Fibroblast of skin of left biceps (primary cell): ENCODE measurements around the gene B4GALNT1.
"Not testable (repeated sequence)": the region's sequence is repeated elsewhere in the genome, so short reads cannot be mapped to it uniquely, and the experiment has no call there.

Experiments used
- DNase-seq, 2 experiments: peaks; one replicate each; pipeline ENCODE4 v3.0.0-alpha.2; 2013; ENCODE audit warnings: low read depth in 2 of 2

Gene B4GALNT1

DNA sequence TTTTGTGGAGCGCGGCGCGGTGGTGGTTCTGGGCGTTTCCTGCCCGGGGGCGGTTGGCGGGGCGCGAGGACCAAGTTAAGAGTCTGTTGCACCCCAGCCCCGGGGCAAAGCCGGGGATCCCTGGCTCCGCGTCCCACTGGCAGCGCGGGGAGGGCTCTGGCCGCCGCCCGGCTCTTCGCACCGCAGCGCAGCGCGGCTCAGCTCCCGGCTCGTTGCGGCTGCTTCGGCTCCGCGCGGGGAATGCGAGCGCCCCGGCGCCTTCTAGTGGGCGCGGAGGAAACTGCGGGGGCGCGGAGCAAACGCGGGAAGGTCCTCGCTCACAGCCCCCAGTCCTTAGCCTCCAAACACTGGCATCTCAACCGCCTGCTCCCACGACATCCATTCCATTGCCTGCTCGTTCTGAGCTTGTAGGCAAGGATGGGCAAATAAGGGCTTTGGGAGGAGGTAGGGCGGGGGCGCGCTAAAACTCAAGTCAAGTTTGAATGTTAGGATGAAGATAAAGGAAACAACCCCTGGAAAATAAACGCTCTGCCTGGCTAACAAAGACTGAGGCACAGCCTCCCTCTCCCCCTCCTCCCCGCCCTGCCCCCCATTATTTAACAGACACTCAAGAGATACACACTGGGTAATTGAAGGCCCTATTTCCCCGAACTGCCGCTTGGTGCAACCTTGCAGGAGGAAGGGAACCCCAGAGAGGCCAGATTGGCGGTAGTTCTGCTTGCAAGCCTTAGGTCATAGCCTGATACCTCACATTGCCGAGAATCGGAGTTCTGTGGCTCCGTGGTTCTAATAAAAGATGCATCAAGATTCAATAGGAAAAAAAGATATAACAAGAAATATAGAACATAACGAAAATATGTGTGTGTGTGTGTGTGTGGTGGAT is at the start of gene B4GALNT1:
Gene B4GALNT1, minus strand, starts transcription at position 244 of the 883 bp plus-strand sequence. CDS start 1,069 bp downstream, outside the sequence.
- no peak for DNase-seq

- no peak for DNase-seq
Measured at GRCh38 chr12:57679697-57680096, 46.7 kb upstream of the B4GALNT1 start.

GRCh38 chr12:57677947-57678346 is 44.9 kb upstream of the B4GALNT1 start:
- DNase-seq: not testable (repeated sequence)

GRCh38 chr12:57674691-57675090 is 41.7 kb upstream of the B4GALNT1 start:
- DNase-seq: no peak

- DNase-seq: no peak
Measured at GRCh38 chr12:57672801-57673200, 39.8 kb upstream of the B4GALNT1 start.

- not testable (repeated sequence) for DNase-seq
Measured at GRCh38 chr12:57671811-57672210, 38.8 kb upstream of the B4GALNT1 start.

DNA sequence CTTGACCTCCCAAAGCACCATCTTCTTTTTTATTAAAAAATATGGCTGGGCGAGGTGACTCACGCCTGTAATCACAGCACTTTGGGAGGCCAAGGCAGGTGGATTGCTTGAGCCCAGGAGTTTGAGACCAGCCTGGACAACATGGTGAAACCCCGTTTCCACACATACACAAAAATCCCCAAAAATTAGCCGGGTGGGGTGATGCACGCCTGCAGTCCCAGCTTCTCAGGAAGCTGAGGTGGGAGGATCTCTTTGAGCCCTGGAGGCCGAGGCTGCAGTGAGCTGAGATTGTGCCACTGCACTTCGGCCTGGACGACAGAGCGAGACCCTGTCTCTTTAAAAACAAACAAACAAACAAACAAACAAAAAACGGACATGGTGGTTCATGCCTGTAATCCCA is 36.7 kb upstream of the B4GALNT1 start:
- not testable (repeated sequence) for DNase-seq

DNA sequence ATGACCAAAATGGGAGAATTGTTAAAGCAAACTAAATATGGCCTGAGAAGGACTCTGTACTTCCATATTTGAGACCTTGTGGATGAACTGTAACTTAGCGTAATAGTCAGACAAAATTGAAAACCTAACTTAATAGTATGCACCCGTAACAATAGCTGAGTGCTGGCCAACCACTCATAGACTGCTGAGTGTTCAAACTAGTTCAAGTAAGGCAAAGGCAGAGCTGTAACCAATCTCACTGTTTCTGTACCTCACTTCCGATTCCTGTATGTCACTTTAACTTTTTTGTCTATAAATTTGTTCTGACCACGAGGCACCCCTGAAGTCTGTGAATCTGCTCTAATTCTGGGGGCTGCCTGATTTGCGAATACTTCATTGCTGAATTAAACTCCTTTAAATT is 33.9 kb upstream of the B4GALNT1 start:
- no peak for DNase-seq

GRCh38 chr12:57665066-57665820 is 32.2 kb upstream of the B4GALNT1 start:
- not testable (repeated sequence) for DNase-seq

- DNase-seq: no peak
Measured at GRCh38 chr12:57661376-57661775, 28.4 kb upstream of the B4GALNT1 start.

GRCh38 chr12:57658890-57659289 is 25.9 kb upstream of the B4GALNT1 start:
- DNase-seq: no peak

- no peak for DNase-seq
Measured at GRCh38 chr12:57657744-57658143, 24.7 kb upstream of the B4GALNT1 start.

DNA sequence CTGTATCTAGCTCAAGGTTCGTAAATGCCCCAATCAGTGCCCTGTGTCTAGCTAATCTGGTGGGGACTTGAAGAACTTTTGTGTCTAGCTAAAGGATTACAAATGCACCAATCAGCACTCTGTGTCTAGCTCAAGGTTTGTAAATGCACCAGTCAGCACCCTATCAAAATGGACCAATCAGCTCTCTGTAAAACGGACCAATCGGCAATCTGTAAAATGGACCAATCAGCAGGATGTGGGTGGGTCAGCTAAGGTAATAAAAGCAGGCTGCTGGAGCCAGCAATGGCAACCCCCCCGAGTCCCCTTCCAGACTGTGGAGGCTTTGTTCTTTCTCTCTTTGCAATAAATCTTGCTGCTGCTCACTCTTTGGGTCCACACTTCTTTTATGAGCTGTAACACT is 23.4 kb upstream of the B4GALNT1 start:
- not testable (repeated sequence) for DNase-seq

- DNase-seq: no peak
Measured at GRCh38 chr12:57655541-57656240, 22.7 kb upstream of the B4GALNT1 start.

GRCh38 chr12:57654042-57654441 is 21.0 kb upstream of the B4GALNT1 start:
- DNase-seq: no peak

DNA sequence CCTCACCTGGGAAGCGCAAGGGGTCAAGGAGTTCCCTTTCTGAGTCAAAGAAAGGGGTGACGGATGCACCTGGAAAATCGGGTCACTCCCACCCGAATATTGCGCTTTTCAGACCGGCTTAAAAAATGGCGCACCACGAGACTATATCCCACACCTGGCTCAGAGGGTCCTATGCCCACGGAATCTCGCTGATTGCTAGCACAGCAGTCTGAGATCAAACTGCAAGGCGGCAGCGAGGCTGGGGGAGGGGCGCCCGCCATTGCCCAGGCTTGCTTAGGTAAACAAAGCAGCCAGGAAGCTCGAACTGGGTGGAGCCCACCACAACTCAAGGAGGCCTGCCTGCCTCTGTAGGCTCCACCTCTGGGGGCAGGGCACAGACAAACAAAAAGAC is 13.7 kb upstream of the B4GALNT1 start:
- DNase-seq: not testable (repeated sequence)

DNA sequence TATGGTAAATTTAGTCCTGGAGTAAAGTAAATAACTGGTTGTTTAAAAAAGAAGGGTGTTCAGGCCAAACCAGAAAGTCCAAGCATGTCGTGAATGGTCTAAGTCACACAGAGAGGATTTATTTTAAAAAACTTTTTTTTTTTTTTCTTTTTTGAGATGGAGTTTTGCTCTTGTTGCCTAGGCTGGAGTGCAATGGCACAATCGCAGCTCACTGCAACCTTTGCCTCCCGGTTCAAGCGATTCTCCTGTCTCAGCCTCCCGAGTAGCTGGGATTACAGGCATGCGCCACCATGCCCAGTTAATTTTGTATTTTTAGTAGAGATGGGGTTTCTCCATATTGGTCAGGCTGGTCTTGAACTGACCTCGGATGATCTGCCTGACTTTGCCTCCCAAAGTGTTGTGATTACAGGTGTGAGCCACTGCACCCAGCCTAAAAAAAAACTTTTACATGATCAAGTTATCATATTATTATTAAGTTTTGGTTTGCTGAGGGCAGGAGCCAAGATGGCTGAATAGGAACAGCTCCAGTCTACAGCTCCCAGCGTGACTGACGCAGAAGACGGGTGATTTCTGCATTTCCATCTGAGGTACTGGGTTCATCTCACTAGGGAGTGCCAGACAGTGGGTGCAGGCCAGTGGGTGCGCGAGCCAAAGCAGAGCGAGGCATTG is 13.1 kb upstream of the B4GALNT1 start:
- DNase-seq: not testable (repeated sequence)

- DNase-seq: no peak
Measured at GRCh38 chr12:57641699-57642442, 8.9 kb upstream of the B4GALNT1 start.

GRCh38 chr12:57640175-57641042 is 7.4 kb upstream of the B4GALNT1 start:
- DNase-seq: no peak

DNA sequence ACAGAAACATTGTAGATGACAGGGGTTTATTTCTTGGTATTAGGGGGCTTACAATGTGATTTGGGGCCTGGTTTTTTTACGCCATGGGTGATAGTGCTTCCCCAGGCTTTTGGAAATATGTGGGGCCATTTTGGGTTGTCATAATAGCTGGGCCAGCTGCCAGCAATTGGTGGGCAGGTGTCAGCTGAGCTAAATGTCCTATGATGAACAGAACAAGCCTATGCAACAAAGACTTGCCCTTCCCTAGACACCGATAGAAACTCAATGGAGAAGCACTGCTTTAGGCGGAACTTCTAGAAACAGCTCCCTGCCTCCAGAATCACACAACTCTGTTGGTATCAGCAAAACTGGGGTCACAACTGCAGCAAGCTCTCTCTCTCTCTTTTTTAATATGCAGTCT is 5.1 kb upstream of the B4GALNT1 start:
- no peak for DNase-seq
